GM12878 (cell line): ENCODE data around the gene FAM228B. TPM values are rescaled to one million over a fixed set of nuclear protein-coding genes. Genes with fewer than 3 reads are reported as not detected.

ENCODE experiments used
- ATAC-seq: fragments of 200-7000 bp; cut with Tn5 transposase; 3 replicates; pipeline ENCODE4 v1.9.1; 2020; ENCODE audit warnings: mild to moderate bottlenecking, moderate library complexity
- BruUV-seq: library from RNA; stranded (reverse); fragments of 400-500 nt; replicated peaks from 2 replicates; lab custom pipeline; 2021; lab: Mats Ljungman, UMichigan
- CTCF ChIA-PET: fragments of 300-600 bp; sonication (Branson Sonifier 250); formaldehyde crosslinking; extraction: SDS; loops from one replicate; lab custom pipeline; 2021; ENCODE audit warnings: inconsistent platforms; lab: Yijun Ruan, JAX
- POLR2A ChIA-PET: fragments of 350-600 bp; formaldehyde crosslinking; extraction: SDS; loops from one replicate; lab custom pipeline; 2021; ENCODE audit warnings: inconsistent platforms; lab: Charles Lee
- RAD21 ChIA-PET: fragments of 300-600 bp; sonication (Branson Sonifier 250); formaldehyde crosslinking; loops from one replicate; lab custom pipeline; 2023; ENCODE audit warnings: antibody characterized with exemption; ENCODE audit not compliant: unreplicated experiment; lab: Charles Lee
- SMC1A ChIA-PET: fragments of 300-600 bp; sonication (Branson Sonifier 250); formaldehyde crosslinking; loops from one replicate; lab custom pipeline; 2023; ENCODE audit not compliant: unreplicated experiment, uncharacterized antibody; lab: Charles Lee
- DNase-seq: peaks from one replicate; pipeline ENCODE4 v3.0.0-alpha.2; 2011; ENCODE audit warnings: low read depth, low spot score
- FAIRE-seq: peaks from 3 replicates; lab custom pipeline; 2011; peaks lifted over from hg19 to GRCh38; lab: Jason Lieb, UNC
- H2AFZ ChIP-seq: 2 replicates; pipeline ENCODE4 v1.6.0; 2011; ENCODE audit warnings: low read depth, low read length, control low read depth; ENCODE audit not compliant: control insufficient read depth
- H3K27ac ChIP-seq: 2 replicates; pipeline ENCODE4 v1.5.1; 2011; ENCODE audit warnings: control low read depth; ENCODE audit not compliant: control insufficient read depth, insufficient read depth
- H3K27me3 ChIP-seq, 2 experiments: replicated peaks in 1 of 2; 2 replicates each; pipeline versions ENCODE4 v1.6.0 to v1.6.1; 2011; ENCODE audit warnings: low read length in 1 of 2; ENCODE audit not compliant: control insufficient read depth in 2 of 2, insufficient read depth in 2 of 2
- H3K36me3 ChIP-seq, 2 experiments: 2 replicates each; pipeline ENCODE4 v1.5.1; 2011; ENCODE audit warnings: low read length in 1 of 2; ENCODE audit not compliant: control insufficient read depth in 2 of 2, insufficient read depth in 2 of 2
- H3K4me1 ChIP-seq: 2 replicates; pipeline ENCODE4 v1.6.1; 2011; ENCODE audit warnings: mild to moderate bottlenecking, low read length, moderate library complexity, mixed read lengths; ENCODE audit not compliant: control insufficient read depth, insufficient read depth
- H3K4me2 ChIP-seq: 2 replicates; pipeline ENCODE4 v1.6.0; 2011; ENCODE audit warnings: control low read depth; ENCODE audit not compliant: control insufficient read depth, insufficient read depth
- H3K4me3 ChIP-seq: fragments of 200-600 bp; sonication (generic); 2 replicates; pipeline ENCODE4 v1.5.1; 2016
- H3K79me2 ChIP-seq: 2 replicates; pipeline ENCODE4 v1.6.0; 2011; ENCODE audit warnings: low read length; ENCODE audit not compliant: control insufficient read depth, insufficient read depth
- H3K9ac ChIP-seq: 2 replicates; pipeline ENCODE4 v1.8.0; 2011; ENCODE audit warnings: low read length, control low read depth, mixed read lengths; ENCODE audit not compliant: control insufficient read depth, insufficient read depth
- H3K9me3 ChIP-seq: replicated peaks from 3 replicates; pipeline ENCODE4 v1.5.1; 2011; ENCODE audit warnings: mild to moderate bottlenecking, low read length; ENCODE audit not compliant: control insufficient read depth, insufficient read depth
- H4K20me1 ChIP-seq: 2 replicates; pipeline ENCODE4 v1.6.0; 2011; ENCODE audit not compliant: control insufficient read depth, insufficient read depth
- DPF2 ChIP-seq: fragments of 450-650 bp; IDR thresholded peaks from 2 replicates; pipeline ENCODE4 v1.6.1; 2017; ENCODE audit warnings: mild to moderate bottlenecking
- JUNB ChIP-seq: IDR thresholded peaks from 2 replicates; pipeline ENCODE4 v1.6.1; 2016; ENCODE audit warnings: antibody characterized with exemption, mild to moderate bottlenecking
- MXI1 ChIP-seq: fragments of 150-350 bp; IDR thresholded peaks from 2 replicates; pipeline ENCODE4 v1.6.1; 2011; ENCODE audit warnings: low read depth, mild to moderate bottlenecking, inconsistent platforms, low read length, improper control_type of control experiment
- MYC ChIP-seq: IDR thresholded peaks from 2 replicates; pipeline ENCODE4 v1.6.1; 2011; ENCODE audit warnings: mild to moderate bottlenecking, low read length, moderate library complexity, inconsistent platforms; ENCODE audit not compliant: insufficient read depth, insufficient replicate concordance, insufficient read length, severe bottlenecking
- RCOR1 ChIP-seq: conservative IDR thresholded peaks from 2 replicates; pipeline ENCODE4 v1.6.1; 2012; ENCODE audit warnings: low read depth, low read length, improper control_type of control experiment
- SREBF1 ChIP-seq: IDR thresholded peaks from 2 replicates; pipeline ENCODE4 v1.6.1; 2012; ENCODE audit warnings: mild to moderate bottlenecking, low read length
- WGBS: methylation state at CpG from one replicate; pipeline ENCODE4 v1.1.6; 2016; ENCODE audit warnings: low lambda C conversion rate; ENCODE audit not compliant: insufficient replicate concordance, insufficient coverage; ENCODE audit errors: missing lambda C conversion rate; 5-methylcytosine and 5-hydroxymethylcytosine counted together
- in situ Hi-C: fragments of 300-500 bp; cut with MboI; formaldehyde crosslinking; loops from 9 replicates; pipeline ENCODE4 v1.14.3; 2018; ENCODE audit warnings: mixed read lengths
- intact Hi-C: fragments of 100-400 bp; cut with micrococcal nuclease; formaldehyde crosslinking; loops from one replicate; pipeline ENCODE4 v1.14.2; 2022; ENCODE audit not compliant: unreplicated experiment
- polyA plus RNA-seq, 11 experiments: library from polyadenylated mRNA; depleted of rRNA in 4 of 11; unstranded in 6 of 11; stranded (reverse) in 5 of 11; fragments of >200 nt; fragmentation: Nextera tagmentation in 4 of 11; fragmentation: Illumina TruSeq in 1 of 11; extraction: Ambion mirVana in 4 of 11; extraction: Trizol in 1 of 11; gene quantifications; 1 replicate in 1 of 11; 2 replicates in 10 of 11; pipeline versions ENCODE4 v1.2.1 to v1.2.3, GENCODE V29; 2011 to 2016; ENCODE audit warnings: inconsistent platforms in 2 of 11, missing spikeins in 2 of 11, low read depth in 1 of 11
- total RNA-seq, 4 experiments: library from RNA; depleted of rRNA in 3 of 4; stranded (reverse); fragments of >200 nt in 3 of 4; fragmentation: Illumina TruSeq in 1 of 4; extraction: Trizol in 1 of 4; gene quantifications; 2 replicates each; pipeline versions ENCODE4 v1.2.1 to v1.2.3, GENCODE V29; 2013 to 2021
- TF ChIP-seq, protein P1 (sequence below): IDR thresholded peaks from 2 replicates; pipeline ENCODE4 v1.6.1; 2012; ENCODE audit warnings: low read depth, low read length, improper control_type of control experiment
- TF ChIP-seq, protein P2 (sequence below): fragments of 450-650 bp; IDR thresholded peaks from 2 replicates; pipeline ENCODE4 v1.6.1; 2016; ENCODE audit warnings: mild to moderate bottlenecking, moderate library complexity, borderline replicate concordance
- TF ChIP-seq, protein P3 (sequence below): fragments of 450-650 bp; IDR thresholded peaks from 2 replicates; pipeline ENCODE4 v1.6.1; 2016; ENCODE audit warnings: mild to moderate bottlenecking
- TF ChIP-seq, protein P4 (sequence below): fragments of 450-650 bp; formaldehyde crosslinking; IDR thresholded peaks from 2 replicates; pipeline ENCODE4 v1.4.0; 2020; ENCODE audit warnings: mild to moderate bottlenecking, moderate library complexity
- TF ChIP-seq, protein P5 (sequence below): IDR thresholded peaks from 2 replicates; pipeline ENCODE4 v1.6.1; 2012; ENCODE audit warnings: low read depth, low read length, improper control_type of control experiment

FAM228B gene
- total and polyA plus RNA-seq, 10 of the 15 experiments (the other 5 are each of a cell fraction or from before 2014, with no cell fraction given): 3.9 to 11.0 (median 7.5) TPM

DNA sequence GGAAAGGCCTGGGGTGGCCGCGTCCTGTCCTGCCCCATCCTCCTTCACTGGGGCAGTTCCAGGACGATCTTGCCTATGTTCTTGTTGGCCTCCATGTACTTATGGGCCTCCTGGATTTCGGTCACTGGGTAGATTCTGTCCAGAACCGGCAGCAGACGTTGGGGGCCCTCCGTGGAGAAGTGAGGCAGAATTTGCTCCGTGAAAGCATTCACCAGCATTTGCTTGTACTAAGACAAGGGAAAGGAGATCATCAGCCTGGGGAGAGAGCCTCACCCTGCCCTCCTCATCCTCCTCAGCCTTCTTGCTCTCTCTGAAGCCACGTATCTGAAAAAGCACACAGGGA is 45.8 kb upstream of the FAM228B start:
- peak overlapping the region; percentile 79 for H3K9ac ChIP-seq
- TF ChIP-seq, protein P1, sequence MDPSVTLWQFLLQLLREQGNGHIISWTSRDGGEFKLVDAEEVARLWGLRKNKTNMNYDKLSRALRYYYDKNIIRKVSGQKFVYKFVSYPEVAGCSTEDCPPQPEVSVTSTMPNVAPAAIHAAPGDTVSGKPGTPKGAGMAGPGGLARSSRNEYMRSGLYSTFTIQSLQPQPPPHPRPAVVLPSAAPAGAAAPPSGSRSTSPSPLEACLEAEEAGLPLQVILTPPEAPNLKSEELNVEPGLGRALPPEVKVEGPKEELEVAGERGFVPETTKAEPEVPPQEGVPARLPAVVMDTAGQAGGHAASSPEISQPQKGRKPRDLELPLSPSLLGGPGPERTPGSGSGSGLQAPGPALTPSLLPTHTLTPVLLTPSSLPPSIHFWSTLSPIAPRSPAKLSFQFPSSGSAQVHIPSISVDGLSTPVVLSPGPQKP: no peak
- TF ChIP-seq, protein P2, sequence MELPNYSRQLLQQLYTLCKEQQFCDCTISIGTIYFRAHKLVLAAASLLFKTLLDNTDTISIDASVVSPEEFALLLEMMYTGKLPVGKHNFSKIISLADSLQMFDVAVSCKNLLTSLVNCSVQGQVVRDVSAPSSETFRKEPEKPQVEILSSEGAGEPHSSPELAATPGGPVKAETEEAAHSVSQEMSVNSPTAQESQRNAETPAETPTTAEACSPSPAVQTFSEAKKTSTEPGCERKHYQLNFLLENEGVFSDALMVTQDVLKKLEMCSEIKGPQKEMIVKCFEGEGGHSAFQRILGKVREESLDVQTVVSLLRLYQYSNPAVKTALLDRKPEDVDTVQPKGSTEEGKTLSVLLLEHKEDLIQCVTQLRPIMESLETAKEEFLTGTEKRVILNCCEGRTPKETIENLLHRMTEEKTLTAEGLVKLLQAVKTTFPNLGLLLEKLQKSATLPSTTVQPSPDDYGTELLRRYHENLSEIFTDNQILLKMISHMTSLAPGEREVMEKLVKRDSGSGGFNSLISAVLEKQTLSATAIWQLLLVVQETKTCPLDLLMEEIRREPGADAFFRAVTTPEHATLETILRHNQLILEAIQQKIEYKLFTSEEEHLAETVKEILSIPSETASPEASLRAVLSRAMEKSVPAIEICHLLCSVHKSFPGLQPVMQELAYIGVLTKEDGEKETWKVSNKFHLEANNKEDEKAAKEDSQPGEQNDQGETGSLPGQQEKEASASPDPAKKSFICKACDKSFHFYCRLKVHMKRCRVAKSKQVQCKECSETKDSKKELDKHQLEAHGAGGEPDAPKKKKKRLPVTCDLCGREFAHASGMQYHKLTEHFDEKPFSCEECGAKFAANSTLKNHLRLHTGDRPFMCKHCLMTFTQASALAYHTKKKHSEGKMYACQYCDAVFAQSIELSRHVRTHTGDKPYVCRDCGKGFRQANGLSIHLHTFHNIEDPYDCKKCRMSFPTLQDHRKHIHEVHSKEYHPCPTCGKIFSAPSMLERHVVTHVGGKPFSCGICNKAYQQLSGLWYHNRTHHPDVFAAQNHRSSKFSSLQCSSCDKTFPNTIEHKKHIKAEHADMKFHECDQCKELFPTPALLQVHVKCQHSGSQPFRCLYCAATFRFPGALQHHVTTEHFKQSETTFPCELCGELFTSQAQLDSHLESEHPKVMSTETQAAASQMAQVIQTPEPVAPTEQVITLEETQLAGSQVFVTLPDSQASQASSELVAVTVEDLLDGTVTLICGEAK: no peak
- TF ChIP-seq, protein P3, sequence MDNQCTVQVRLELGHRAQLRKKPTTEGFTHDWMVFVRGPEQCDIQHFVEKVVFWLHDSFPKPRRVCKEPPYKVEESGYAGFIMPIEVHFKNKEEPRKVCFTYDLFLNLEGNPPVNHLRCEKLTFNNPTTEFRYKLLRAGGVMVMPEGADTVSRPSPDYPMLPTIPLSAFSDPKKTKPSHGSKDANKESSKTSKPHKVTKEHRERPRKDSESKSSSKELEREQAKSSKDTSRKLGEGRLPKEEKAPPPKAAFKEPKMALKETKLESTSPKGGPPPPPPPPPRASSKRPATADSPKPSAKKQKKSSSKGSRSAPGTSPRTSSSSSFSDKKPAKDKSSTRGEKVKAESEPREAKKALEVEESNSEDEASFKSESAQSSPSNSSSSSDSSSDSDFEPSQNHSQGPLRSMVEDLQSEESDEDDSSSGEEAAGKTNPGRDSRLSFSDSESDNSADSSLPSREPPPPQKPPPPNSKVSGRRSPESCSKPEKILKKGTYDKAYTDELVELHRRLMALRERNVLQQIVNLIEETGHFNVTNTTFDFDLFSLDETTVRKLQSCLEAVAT: no peak
- TF ChIP-seq DPF2: no peak
- no peak for TF ChIP-seq SREBF1
- no peak for TF ChIP-seq RCOR1
- TF ChIP-seq, protein P4, sequence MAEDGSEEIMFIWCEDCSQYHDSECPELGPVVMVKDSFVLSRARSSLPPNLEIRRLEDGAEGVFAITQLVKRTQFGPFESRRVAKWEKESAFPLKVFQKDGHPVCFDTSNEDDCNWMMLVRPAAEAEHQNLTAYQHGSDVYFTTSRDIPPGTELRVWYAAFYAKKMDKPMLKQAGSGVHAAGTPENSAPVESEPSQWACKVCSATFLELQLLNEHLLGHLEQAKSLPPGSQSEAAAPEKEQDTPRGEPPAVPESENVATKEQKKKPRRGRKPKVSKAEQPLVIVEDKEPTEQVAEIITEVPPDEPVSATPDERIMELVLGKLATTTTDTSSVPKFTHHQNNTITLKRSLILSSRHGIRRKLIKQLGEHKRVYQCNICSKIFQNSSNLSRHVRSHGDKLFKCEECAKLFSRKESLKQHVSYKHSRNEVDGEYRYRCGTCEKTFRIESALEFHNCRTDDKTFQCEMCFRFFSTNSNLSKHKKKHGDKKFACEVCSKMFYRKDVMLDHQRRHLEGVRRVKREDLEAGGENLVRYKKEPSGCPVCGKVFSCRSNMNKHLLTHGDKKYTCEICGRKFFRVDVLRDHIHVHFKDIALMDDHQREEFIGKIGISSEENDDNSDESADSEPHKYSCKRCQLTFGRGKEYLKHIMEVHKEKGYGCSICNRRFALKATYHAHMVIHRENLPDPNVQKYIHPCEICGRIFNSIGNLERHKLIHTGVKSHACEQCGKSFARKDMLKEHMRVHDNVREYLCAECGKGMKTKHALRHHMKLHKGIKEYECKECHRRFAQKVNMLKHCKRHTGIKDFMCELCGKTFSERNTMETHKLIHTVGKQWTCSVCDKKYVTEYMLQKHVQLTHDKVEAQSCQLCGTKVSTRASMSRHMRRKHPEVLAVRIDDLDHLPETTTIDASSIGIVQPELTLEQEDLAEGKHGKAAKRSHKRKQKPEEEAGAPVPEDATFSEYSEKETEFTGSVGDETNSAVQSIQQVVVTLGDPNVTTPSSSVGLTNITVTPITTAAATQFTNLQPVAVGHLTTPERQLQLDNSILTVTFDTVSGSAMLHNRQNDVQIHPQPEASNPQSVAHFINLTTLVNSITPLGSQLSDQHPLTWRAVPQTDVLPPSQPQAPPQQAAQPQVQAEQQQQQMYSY: no peak
- no peak for TF ChIP-seq MYC
- TF ChIP-seq, protein P5, sequence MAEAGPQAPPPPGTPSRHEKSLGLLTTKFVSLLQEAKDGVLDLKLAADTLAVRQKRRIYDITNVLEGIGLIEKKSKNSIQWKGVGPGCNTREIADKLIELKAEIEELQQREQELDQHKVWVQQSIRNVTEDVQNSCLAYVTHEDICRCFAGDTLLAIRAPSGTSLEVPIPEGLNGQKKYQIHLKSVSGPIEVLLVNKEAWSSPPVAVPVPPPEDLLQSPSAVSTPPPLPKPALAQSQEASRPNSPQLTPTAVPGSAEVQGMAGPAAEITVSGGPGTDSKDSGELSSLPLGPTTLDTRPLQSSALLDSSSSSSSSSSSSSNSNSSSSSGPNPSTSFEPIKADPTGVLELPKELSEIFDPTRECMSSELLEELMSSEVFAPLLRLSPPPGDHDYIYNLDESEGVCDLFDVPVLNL: no peak
- no peak for TF ChIP-seq MXI1
- TF ChIP-seq JUNB: no peak

More for the DNA sequence above, 45.8 kb upstream of the FAM228B start:
- ChIA-PET SMC1A (interaction anchor here (0.8 to 4.0 kb wide), 3 partner anchors 149 to 254 kb away, joined by 3 to 24 read pairs (median 5); partner anchors contain the start of gene ATAD2B), POLR2A (interaction anchor here (1.6 to 2.0 kb wide), 2 partner anchors 30 to 151 kb away, joined by 12 to 16 read pairs; partner anchors contain the start of genes ATAD2B and WDCP), RAD21 (interaction anchor here (1.0 to 2.6 kb wide), 4 partner anchors 108 to 252 kb away, joined by 3 to 45 read pairs (median 10); partner anchors contain the start of gene ATAD2B), CTCF (interaction anchor here (2.0 to 3.8 kb wide), 2 partner anchors 151 to 253 kb away, joined by 13 to 34 read pairs; partner anchors contain the start of gene ATAD2B)
- Histone ChIP-seq H2AFZ (peak overlapping the region; percentile 78), H3K4me2 (peak overlapping the region; percentile 87), H3K4me1 (peaks cover 9% of the 10 kb centered on the region), H4K20me1 (no peaks in the 10 kb centered on the region), H3K9me3 (no peaks in the 10 kb centered on the region; the same call in 2 of the 3 replicates), H3K79me2 (peaks cover 25% of the 10 kb centered on the region), H3K27me3 (no peaks in the 10 kb centered on the region), H3K27ac (no peak overlapping the region), H3K36me3 (no peaks in the 10 kb centered on the region; a peak in 1 of 4 replicates), H3K4me3 (peak overlapping the region; percentile 89)
- WGBS: 33% methylated on average over 9 of the region's 9 CpGs
- in situ Hi-C loops (no loop called here), intact Hi-C loops (loop anchor here (2.0 kb wide), 1 partner anchor 151 kb away; the partner anchor contains the start of gene ATAD2B)
- FAIRE-seq: no peak
- no TSS peak for BruUV-seq
- no peak for ATAC-seq
- no peak for DNase-seq
